Measurements from ENCODE around the gene CDCA4.
"Not testable (repeated sequence)": the region's sequence is repeated elsewhere in the genome, so short reads cannot be mapped to it uniquely, and the experiment has no call there.

CDCA4 gene

DNA sequence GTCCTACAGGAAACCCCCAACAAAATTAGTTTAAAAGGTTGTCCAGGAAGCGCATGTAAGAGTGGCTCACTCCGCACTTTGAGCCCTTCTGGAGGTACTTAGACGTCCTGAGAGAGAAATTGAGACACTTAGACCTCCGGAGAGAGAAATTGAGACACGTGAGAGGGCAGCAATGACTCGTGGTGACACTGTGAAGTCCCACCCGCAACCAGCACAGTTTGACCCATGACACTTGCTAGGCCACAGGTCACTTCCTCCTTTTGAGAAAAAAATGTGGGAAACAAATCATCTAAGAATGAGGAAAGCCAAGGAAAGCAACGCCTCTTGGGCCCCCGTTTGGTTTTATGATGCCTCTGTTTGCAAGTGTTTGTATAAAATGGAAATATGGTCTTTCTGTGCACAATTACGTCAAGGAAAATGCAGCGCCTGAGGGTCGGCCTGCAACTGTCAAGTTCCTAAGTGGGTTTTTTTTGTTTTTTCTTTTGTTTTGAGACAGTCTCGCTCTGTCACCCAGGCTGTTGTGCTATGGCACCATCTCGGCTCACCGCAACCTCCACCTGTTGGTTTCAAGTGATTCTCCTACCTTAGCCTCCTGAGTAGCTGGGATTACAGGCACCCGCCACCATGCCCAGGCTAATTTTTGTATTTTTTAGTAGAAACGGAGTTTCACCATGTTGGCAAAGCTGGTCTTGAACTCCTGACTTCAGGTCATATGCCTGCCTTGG is 13.6 kb upstream of the CDCA4 start:
- DNase-seq (ENCODE audit: low spot score) (no peak), FAIRE-seq (no peak)

DNA sequence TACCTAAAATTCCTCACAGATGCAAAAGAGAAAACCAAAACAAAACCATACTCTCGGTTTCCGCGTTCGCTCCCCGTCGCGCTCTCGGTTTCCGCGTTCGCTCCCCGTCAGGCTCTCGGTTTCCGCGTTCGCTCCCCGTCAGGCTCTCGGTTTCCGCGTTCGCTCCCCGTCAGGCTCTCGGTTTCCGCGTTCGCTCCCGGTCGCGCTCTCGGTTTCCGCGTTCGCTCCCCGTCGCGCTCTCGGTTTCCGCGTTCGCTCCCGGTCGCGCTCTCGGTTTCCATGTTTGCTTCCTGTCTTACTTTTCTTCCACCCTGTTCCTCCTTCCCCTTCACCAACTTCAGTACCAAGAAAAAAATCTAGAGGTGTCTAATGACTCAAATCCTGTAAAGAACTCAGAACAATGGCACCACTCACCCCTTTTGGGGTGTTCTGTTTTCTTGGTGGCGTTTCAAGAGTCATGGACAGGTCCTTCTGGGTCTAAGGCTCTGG is 12.6 kb upstream of the CDCA4 start:
- not testable (repeated sequence) for FAIRE-seq

DNA sequence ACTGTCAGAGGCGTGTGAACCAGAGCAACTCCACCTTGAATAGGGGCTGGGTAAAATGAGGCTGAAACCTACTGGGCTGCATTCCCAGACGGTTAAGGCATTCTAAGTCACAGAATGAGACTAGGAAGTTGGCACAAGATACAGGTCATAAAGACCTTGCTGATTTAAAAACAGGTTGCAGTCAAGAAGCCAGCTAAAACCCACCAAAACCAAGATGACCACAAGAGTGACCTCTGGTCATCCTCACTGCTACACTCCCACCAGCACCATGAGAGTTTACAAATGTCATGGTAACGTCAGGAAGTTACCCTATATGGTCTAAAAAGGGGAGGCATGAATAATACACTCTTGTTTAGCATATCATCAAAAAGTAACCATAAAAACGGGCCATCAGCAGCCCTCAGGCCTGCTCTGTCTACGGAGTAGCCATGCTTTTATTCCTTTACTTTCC is 11.6 kb upstream of the CDCA4 start:
- DNase-seq (ENCODE audit: low spot score) (peak; percentile 89), FAIRE-seq (peak; percentile 89)

More for the DNA sequence above, 12.6 kb upstream of the CDCA4 start:
- not testable (repeated sequence) for DNase-seq (ENCODE audit: low spot score)

DNA sequence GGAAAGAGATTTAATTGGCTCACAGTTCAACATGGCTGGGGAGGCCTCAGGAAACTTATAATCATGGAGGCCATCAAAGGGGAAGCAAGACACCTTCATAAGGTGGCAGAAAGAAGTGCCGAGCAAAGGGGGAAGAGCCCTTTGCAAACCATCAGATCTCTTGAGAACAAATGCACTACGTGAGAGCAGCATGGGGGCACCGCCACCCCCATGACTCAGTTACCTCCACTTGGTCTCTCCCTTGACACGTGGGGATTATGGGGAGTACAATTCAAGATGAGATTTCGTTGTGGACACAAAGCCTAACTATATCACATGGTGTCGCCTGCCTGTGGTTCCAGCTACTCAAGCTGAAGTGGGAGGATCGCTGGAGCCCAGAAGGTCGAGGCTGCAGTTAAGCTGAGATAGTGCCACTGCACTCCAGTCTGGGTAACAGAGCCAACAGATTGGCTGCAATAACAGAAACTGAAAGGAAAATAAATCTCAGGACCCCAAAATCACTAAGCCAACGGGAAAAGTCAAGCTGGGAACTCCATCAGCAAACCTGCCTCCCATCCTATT is 10.0 kb upstream of the CDCA4 start:
- DNase-seq (ENCODE audit: low spot score), result no peak

DNA sequence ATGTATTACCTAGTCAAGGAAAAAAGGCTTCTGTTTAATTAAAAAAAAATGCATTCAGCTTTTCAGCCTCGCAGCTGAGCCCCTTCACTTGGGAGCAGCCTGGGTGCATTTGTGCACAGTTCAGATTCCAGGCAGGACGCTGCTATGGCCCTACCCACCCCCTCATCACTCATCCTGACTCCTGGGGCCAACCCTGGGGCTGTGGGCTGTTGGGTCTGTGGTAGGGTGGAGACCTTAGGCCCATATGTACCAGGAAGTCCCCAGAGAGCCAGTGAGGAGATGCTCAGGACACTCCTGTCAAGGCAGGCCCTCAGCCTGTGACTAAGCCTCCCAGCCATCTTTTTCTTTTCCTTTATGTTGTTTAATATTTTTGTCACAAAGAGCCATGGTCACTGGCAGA is 9.3 kb upstream of the CDCA4 start:
- DNase-seq (ENCODE audit: low spot score) (no peak), FAIRE-seq (no peak)

More for the DNA sequence above, 10.0 kb upstream of the CDCA4 start:
- FAIRE-seq, result no peak

DNA sequence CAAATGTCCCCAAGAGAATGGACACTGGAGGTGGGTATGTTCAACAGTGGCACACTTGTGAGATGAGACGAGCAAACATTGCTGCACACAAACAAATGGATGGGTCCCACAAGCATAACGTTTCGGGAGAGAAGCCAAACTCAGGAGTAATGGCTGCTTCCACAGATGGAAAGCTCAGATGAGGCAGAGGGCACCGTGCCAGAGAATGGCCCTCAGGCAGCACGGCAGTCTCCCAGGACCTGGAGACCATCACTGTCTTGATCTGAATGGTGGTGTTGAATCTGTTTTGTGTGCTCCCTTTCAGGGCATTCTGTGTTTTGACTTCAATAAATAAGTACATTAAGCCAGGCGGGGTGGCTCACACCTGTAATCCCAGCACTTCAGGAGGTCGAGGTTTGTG is 8.5 kb upstream of the CDCA4 start:
- DNase-seq (ENCODE audit: low spot score), result no peak
- FAIRE-seq, result no peak

DNA sequence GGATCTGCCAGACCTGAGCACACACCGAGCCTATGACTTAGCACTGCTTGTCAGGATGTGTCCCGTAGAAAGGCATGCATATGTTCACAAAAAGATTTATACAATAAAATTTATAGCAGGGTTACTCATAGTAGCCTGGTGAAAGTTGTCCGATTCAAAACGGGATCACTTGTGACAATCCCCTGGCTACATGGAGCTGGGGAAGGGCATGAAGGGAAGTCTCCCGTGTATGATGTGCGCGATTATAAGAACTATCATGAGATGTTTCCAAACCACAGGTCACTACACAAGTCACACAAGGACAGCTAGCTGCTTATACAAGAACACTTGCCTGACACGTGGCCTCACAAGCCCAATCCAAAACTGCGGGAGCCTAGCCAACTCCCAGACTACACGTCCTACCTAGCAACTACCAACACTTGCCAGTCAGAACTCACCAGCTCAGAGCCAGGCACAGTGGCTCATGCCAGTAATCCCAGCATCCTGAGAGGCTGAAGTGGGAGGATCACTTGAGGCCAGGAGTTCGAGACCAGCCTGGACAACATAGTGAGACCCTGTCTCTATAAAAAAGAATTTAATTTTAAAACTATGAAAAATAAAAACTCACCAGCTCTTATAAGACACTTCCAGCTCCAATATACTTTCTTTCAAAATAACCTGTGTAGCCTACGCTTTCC is 7.5 kb upstream of the CDCA4 start:
- DNase-seq (ENCODE audit: low spot score) (no peak), FAIRE-seq (no peak)

DNA sequence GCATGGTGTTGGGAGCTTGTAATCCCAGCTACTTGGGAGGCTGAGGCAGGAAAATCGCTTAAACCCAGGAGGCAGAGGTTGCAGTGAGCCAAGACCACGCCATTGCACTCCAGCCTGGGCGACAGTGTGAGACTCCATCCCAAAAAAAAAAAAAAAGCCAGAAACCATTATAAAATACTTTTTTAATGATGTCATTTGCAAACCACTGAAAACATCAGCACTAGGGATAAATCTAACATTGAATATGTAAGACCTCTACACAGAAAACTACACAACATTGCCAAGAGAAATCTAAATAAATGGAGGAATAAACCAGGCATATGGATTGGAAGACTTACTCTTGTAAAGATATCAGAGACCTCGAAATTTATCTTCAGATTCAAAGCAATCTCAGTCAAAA is 6.8 kb upstream of the CDCA4 start:
- DNase-seq (ENCODE audit: low spot score); FAIRE-seq: not testable (repeated sequence)

DNA sequence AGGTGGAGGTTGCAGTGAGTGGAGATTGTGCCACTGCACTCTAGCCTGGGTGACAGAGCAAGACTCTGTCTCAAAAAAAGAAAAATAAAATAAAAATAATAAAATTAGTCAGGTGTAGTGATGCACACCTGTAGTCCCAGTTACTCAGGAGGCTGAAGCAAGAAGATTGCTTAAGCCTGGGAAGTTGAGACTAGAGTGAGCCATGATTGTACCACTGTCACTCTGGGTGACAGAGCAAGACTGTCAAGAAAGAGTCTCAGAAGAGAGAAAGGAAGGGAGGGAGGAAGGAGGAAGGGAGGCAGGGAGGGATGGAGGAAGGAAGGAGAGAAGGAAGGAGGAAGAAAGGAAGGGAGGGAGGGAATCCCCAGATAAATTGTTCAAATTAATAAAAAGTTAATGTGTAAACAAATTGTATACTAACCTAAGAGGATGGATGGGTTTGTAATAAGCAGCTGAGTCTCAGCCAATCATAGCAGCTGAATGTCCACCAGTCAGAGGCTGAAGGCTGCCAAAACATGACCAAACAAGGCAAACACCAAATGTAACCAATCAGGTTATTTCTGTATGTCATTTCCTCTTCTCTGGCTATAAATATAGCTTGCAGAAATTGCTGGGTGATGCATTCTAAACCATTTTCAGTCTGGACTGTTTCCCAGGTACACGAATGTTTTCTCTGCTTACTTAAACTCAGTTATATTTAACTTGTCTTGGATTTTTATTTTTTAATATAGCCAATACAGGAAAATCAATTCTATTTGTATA is 6.1 kb upstream of the CDCA4 start:
- no peak for FAIRE-seq
- DNase-seq (ENCODE audit: low spot score), result no peak

DNA sequence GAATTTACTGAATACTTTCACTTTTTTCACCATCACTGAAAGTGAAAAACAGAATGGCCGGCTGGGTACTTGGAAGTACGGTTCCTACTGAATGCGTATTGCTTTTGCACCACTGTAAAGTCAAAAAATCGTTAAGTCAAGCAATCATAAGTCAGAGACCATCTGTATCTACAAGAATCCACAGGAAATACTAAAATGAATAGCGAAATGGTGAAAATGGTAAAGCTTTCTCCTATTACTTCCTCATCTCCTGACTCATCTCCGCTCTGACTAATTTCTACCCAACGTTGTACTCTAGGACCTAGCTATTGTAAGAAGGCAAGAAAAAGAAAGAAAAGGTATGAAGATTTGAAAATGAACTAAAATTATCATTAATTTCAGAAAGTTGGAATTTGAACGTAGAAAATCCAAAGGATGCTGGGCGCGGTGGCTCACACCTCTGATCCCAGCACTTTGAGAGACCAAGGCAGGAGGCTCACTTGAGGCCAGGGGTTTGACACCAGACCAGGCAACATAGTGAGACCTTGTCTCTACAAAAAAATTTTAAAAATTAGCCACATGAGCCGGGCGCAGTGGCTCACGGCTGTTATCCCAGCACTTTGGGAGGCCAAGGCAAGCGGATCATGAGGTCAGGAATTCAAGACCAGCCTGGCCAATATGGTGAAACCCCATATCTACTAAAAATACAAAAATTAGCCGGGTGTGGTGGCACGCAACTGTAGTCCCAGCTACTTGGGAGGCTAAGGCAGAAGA is 5.3 kb upstream of the CDCA4 start:
- DNase-seq (ENCODE audit: low spot score), result peak; percentile 42

DNA sequence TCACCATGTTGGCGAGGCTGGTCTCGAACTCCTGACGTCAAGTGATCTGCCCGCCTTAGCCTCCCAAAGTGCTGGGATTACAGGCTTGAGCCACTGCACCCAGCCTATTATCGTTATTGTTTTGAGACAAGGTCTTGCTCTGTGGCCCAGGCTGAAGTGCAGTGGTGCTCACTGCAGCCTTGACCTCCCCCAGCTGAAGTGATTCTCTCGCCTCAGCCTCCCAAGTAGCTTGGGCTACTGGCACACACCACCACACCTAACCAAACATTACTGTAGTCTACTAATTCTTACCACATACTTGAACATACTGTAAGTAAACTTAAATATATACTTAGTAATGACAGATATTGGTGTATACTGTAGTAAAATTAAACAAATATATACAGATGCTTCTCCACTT is 4.5 kb upstream of the CDCA4 start:
- FAIRE-seq, result no peak
- no peak for DNase-seq (ENCODE audit: low spot score)

More for the DNA sequence above, 5.3 kb upstream of the CDCA4 start:
- FAIRE-seq, result peak; percentile 30

DNA sequence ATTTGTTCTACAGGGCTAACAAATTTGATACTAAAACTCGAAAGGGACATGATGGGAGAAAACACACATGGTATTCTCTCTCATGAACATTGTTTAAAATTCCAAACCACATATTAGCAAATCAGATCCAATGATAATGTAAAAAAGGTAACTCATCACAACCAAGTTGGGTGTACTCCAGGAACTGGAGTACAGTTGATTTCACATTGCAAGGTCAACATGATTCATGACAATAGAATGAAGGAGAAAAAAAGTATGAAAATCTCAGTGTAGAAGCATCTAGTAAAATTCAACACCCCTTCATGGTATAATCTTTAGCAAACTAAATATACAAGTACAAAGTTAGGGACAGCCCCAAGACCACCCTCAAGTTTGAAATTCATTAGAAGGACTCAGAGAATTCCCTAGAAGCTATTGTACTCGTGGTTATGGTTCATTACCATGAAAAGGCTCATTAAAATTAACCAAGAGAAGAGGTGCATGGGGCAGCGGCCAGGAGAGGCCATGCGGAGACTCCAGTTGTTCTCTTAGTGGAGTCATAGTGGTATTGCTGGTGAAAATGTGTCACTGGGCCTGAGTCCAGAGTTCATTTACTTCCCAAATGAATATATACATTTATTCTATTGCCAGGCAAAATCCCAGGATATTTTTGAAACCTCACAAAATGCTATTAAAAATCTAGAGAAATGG is 3.1 kb upstream of the CDCA4 start:
- DNase-seq (ENCODE audit: low spot score) (peak; percentile 72), FAIRE-seq (peak; percentile 83)

DNA sequence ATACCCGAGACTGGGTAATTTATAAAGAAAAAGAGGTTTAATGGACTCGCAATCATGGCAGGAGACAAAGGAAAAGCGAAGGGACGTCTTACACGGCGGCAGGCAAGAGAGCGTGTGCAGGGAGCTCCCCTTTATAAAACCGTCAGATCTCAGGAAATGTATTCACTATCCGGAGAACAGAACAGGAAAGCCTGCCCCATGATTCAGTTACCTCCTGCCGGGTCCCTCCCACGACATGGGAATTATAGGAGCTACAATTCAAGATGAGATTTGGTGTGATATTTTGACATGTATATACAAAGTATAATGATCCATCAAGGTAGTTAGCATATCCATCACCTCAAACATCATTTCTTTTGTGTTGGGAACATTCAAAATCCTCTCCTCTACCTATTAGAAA is 2.3 kb upstream of the CDCA4 start:
- DNase-seq (ENCODE audit: low spot score) (peak; percentile 38), FAIRE-seq (no peak)

DNA sequence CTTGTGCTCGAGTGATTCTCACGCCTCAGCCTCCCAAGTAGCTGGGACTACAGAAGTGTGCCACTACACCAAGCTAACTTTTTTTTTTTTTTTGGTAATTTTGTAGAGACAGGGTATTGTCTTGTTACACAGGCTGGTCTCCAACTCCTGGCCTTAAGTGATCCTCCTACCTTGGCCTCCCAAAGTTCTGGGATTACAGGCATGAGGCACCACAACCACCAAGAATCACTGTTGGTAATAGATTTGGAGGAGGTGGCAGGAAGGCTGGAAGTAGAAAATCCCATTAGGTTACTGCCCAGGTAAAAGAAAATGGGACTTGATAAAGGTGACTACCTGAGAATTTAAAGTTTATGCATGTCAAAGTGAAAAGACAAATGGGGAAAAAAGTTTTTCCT is 1.4 kb upstream of the CDCA4 start:
- DNase-seq (ENCODE audit: low spot score) (no peak), FAIRE-seq (no peak)

DNA sequence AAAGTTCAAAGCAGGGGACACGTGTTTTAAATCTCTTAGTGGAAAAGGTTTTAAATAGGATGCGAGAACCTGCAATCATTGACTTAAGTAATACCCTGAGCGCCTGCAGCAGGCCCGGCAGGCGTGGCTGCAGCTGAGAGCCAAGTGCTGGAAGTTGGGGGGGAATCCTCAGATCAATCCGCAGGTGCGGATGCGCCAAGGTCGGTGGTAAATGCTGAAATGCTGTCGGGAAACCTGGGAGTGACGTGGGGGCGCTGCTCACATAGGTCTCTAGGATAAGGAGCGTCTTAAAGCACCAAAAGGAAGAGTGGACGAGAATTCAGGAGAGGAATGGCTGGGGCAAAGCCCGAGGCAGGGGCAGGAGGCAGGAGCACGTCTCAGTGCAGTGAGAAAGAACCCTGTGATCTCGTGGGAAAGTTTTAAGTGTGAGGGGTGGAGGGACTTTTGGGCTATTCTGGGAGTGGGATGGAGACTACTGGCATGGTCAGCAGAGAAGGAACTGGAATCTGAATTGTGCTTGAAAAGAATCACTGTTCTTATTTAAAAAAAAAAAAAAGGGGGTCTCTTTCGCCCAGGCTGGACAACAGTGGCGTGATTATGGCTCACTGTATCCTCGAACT is 883 bp upstream of the CDCA4 start:
- DNase-seq (ENCODE audit: low spot score) (peak; percentile 16), FAIRE-seq (no peak)

DNA sequence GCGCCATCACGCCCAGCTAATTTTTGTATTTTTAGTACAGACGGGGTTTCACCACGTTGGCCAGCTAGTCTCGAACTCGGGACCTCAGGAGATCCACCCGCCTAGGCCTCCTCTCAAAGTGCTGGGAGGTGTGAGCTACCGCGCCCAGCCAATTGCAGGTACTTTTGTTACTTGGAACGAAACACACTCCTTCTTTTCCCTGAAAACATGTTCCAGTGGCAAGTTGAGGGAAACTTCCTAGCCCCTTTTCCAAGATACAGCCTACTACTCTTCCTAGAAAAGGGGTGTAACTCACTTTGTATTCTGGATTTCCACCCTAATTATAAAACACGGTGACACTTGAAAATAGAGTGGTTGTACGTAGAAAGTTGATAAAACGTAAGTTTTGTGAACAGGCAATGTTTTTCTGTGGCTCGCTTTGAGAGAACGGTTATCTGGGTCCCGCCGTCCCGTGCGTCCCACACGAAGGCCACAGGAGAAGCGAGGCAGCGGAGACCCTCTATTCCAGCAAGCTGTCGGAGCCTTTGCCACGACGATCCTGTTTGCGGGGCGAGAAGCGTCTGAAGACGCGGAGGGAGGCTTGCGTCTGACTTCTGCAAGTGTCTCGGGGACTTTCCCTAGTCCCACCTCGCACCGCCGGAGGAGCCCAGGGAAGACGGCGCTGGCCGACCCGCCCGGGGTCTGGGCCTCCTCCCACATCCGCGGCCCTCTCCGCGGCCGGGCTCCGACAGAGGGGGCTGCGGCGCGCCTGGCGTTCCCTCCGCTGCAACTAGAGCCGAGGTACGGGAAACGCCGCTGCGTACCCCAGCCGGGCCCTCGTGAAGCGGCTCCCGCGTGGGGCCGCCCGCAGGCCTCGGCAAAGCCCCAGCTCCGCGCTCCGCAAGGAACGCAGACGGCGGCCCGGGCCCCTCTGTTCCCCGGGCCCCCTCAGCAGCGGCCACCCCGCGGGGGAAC is 745 bp downstream of the CDCA4 start:
- no peak for DNase-seq (ENCODE audit: low spot score)
- no peak for FAIRE-seq

DNA sequence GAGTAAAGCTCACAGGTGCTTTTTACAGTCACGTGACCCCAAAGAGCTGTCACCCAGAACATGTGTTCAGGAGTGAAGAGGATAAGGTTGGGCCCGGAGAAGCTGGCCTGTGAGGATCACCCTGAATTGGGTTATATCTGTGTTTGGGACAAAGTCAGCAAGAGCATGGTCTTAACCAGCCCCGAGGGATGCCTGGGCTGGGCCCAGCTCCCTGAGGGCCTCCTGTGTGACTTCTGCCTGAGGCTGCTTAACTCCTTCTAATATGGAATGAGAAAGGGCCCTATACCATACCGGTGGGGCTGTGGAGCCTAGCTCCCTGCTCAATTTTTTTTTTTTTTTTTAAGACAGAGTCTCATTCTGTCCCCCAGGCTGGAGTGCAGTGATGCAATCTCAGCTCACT is 2.5 kb downstream of the CDCA4 start:
- FAIRE-seq (no peak), DNase-seq (ENCODE audit: low spot score) (no peak)

DNA sequence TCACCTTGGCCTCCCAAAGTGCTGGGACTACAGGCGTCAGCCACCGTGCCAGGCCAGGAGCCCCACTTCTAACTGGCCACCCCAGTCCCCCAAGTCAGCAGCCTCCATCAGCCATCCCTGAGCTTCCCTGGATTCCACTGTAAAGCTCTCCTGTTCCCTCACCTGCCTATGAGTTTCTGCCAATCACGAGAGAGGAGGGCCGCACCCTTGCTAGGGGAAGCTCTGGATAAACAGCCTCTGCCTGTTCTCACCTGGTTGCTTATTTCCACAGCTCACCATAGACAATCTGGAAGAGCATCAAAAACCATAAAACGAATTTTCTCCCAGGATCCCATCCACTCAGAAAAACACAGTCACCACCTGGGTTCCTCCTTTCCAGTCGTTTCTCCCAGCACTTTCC is 5.0 kb downstream of the CDCA4 start:
- FAIRE-seq, result no peak
- no peak for DNase-seq (ENCODE audit: low spot score)

DNA sequence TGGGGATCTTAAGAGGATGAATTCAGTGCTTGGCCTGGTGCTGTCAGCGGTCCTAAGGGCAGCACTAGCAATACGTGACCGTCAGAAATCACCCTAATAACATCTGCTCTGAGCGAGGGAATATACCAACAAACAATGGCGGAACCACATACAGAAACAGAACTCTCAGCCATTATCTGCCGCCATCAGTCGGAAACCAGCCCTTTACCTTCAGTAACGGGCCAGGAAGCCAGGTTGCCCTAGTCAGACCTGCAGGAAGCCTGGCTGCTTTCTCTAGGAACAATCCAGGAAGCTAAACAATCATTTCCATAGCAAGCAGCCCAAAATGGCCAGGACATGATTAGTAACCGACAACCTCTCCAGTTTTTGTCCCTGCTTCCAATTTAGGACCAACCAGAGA is 5.6 kb downstream of the CDCA4 start:
- no peak for DNase-seq (ENCODE audit: low spot score)
- FAIRE-seq, result no peak
